ENCODE data around the gene TLE7. TPM values are rescaled to one million over a fixed set of nuclear protein-coding genes. Genes with fewer than 3 reads are reported as not detected.

Gene TLE7
- total and polyA plus RNA-seq, 2 experiments from 2014 or later, result 0.44 to 2.5 TPM

GRCh38 chr16:71399801-71400563, 41.9 kb downstream of the TLE7 start (continued):
- no peak for TF ChIP-seq CREB1 (CRISPR knock-in tag; IDR thresholded peaks at IDR 0.05; ENCODE audit: low read depth)
- TF ChIP-seq, protein P1, sequence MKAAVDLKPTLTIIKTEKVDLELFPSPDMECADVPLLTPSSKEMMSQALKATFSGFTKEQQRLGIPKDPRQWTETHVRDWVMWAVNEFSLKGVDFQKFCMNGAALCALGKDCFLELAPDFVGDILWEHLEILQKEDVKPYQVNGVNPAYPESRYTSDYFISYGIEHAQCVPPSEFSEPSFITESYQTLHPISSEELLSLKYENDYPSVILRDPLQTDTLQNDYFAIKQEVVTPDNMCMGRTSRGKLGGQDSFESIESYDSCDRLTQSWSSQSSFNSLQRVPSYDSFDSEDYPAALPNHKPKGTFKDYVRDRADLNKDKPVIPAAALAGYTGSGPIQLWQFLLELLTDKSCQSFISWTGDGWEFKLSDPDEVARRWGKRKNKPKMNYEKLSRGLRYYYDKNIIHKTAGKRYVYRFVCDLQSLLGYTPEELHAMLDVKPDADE (IDR thresholded peaks at IDR 0.05), result no peak
- no peak for TF ChIP-seq REST (IDR thresholded peaks at IDR 0.05; ENCODE audit: unreplicated experiment)
- no peak for TF ChIP-seq CTCF (conservative IDR thresholded peaks at IDR 0.05; ENCODE audit: low read depth in 2 of 2)

GRCh38 chr16:71396594-71396993, 45.3 kb downstream of the TLE7 start:
- Histone ChIP-seq H3K36me3 (ENCODE audit: insufficient read depth) (no peaks in the 10 kb centered on the region), H2AFZ (no peak overlapping the region)
- TF ChIP-seq NANOG (IDR thresholded peaks at IDR 0.05; ENCODE audit: borderline replicate concordance) (no peak), EZH2 (IDR thresholded peaks at IDR 0.05; ENCODE audit: low read depth, unreplicated experiment) (no peak), CTCF (conservative IDR thresholded peaks at IDR 0.05; ENCODE audit: low read depth in 2 of 2) (no peak)
- TF ChIP-seq, protein P1 (IDR thresholded peaks at IDR 0.05), result no peak

More at GRCh38 chr16:71396594-71396993, 45.3 kb downstream of the TLE7 start:
- Histone ChIP-seq H3K27ac (ENCODE audit: low read depth) (no peak overlapping the region), H4K20me1 (replicated peaks; ENCODE audit: insufficient read depth) (no peaks in the 10 kb centered on the region), H3K4me3 (no peak overlapping the region), H3K4me1 (ENCODE audit: insufficient read depth) (peaks cover 14% of the 10 kb centered on the region), H3K27me3 (ENCODE audit: insufficient read depth) (no peaks in the 10 kb centered on the region), H3F3A (replicated peaks; ENCODE audit: low read depth) (no peaks in the 10 kb centered on the region), H3K9me2 (ENCODE audit: insufficient read depth) (peaks cover 8% of the 10 kb centered on the region; the same call in 1 of the 2 replicates), H3K79me2 (replicated peaks; ENCODE audit: insufficient read depth) (no peaks in the 10 kb centered on the region), H3K4me2 (no peak overlapping the region)
- no peak overlapping the region; the same call in 1 of the 2 replicates for H3K27ac Mint-ChIP-seq
- no peak for ATAC-seq
- H3K4me3 Mint-ChIP-seq, result no peak overlapping the region
- no peaks in the 10 kb centered on the region for H3K9me3 Mint-ChIP-seq
- H3K36me3 Mint-ChIP-seq (ENCODE audit: low read depth), result no peaks in the 10 kb centered on the region
- peaks cover 4% of the 10 kb centered on the region for H3K27me3 Mint-ChIP-seq (ENCODE audit: insufficient read depth, low read depth, poor library complexity)
- no peak for DNase-seq (ENCODE audit: low spot score)
- peaks cover 17% of the 10 kb centered on the region for H3K4me1 Mint-ChIP-seq

All from GM23338 (cell line).